Breast epithelium (tissue), 3 donors: Measurements from ENCODE around the gene ESPNL.

Experiments
- POLR2A ChIP-seq: fragments of 450-650 bp; IDR thresholded peaks from one replicate; pipeline ENCODE4 v1.6.1; 2016; ENCODE audit warnings: antibody characterized with exemption, mild to moderate bottlenecking, moderate library complexity
- TF ChIP-seq, protein P1 (sequence below), 3 donors: fragments of 450-650 bp; IDR thresholded peaks; one replicate each; pipeline ENCODE4 v1.5.1; 2016 to 2017; ENCODE audit warnings: antibody characterized with exemption in 3 of 3, mild to moderate bottlenecking in 3 of 3, moderate library complexity in 3 of 3

DNA sequence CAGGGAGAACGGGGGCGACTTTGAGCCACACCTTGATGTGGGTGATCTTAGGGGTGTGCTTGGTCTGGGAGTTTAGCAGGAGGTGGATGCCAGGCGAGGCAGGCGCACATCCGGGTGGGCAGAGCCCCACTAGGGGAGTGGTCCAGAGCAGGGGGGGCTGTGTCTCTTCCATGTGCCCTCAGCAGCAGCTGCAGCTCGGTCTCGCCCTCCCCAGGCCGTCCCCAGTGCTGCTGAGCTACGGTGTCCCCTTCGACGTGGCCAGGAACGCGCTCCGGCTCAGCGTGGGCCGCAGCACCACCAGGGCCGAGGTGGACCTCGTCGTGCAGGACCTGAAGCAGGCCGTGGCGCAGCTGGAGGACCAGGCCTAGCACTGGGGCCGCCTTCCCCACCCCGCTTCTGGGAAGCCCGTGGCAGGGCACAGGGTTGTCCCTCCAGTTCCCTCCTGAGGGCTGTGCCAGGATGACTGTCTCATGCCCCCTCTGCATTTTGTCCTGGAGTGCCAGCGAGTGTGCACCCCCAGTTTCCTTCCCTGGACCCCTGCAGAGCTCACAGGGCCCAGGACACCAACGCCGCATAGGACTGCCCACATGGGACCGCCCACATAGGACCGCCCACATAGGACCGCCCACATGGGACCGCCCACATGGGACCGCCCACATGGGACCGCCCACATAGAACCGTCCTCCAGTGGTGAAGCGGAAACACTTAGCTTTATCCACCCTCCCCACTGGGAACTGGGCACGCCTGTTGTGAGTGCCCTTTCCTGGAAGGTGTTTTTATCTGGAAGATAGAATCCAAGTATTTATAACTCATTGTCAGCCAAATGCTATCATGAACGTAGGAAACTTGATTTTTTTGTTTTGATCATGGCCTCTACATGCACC lies 1.9 kb upstream of the ESPNL start:
- TF ChIP-seq, protein P1, sequence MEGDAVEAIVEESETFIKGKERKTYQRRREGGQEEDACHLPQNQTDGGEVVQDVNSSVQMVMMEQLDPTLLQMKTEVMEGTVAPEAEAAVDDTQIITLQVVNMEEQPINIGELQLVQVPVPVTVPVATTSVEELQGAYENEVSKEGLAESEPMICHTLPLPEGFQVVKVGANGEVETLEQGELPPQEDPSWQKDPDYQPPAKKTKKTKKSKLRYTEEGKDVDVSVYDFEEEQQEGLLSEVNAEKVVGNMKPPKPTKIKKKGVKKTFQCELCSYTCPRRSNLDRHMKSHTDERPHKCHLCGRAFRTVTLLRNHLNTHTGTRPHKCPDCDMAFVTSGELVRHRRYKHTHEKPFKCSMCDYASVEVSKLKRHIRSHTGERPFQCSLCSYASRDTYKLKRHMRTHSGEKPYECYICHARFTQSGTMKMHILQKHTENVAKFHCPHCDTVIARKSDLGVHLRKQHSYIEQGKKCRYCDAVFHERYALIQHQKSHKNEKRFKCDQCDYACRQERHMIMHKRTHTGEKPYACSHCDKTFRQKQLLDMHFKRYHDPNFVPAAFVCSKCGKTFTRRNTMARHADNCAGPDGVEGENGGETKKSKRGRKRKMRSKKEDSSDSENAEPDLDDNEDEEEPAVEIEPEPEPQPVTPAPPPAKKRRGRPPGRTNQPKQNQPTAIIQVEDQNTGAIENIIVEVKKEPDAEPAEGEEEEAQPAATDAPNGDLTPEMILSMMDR (IDR thresholded peaks at IDR 0.05) = no peak
- TF ChIP-seq POLR2A = no peak
